ENCODE results near the gene ZNF804B.

DNA sequence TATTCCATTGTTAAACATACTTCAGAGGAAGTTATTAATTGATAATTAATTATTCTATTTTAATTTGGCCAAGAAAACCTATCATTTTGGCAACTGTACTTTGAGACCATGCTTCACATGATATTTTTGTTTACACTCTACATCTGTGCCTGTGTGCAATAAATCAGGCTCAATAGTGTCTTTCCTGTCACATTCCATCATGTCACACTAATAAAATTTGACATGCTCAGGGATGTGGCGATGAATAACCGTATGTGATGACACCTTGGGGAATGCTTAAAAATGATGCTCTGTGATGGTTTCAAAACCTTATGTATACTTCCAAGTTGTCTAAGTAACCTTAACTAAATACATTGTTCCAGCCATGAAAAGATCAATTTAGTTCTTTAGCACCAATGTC lies 400.6 kb downstream of the ZNF804B start:
- TF ChIP-seq, protein P1, sequence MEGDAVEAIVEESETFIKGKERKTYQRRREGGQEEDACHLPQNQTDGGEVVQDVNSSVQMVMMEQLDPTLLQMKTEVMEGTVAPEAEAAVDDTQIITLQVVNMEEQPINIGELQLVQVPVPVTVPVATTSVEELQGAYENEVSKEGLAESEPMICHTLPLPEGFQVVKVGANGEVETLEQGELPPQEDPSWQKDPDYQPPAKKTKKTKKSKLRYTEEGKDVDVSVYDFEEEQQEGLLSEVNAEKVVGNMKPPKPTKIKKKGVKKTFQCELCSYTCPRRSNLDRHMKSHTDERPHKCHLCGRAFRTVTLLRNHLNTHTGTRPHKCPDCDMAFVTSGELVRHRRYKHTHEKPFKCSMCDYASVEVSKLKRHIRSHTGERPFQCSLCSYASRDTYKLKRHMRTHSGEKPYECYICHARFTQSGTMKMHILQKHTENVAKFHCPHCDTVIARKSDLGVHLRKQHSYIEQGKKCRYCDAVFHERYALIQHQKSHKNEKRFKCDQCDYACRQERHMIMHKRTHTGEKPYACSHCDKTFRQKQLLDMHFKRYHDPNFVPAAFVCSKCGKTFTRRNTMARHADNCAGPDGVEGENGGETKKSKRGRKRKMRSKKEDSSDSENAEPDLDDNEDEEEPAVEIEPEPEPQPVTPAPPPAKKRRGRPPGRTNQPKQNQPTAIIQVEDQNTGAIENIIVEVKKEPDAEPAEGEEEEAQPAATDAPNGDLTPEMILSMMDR (IDR thresholded peaks at IDR 0.05; ENCODE audit: insufficient read depth, low read length), result no peak
- TF ChIP-seq GABPA (IDR thresholded peaks at IDR 0.05; ENCODE audit: low read depth) (no peak), POLR2AphosphoS5 (IDR thresholded peaks at IDR 0.05; ENCODE audit: low read depth) (no peak), SPI1 (IDR thresholded peaks at IDR 0.05; ENCODE audit: borderline replicate concordance, low read depth) (no peak)
- TF ChIP-seq, protein P2, sequence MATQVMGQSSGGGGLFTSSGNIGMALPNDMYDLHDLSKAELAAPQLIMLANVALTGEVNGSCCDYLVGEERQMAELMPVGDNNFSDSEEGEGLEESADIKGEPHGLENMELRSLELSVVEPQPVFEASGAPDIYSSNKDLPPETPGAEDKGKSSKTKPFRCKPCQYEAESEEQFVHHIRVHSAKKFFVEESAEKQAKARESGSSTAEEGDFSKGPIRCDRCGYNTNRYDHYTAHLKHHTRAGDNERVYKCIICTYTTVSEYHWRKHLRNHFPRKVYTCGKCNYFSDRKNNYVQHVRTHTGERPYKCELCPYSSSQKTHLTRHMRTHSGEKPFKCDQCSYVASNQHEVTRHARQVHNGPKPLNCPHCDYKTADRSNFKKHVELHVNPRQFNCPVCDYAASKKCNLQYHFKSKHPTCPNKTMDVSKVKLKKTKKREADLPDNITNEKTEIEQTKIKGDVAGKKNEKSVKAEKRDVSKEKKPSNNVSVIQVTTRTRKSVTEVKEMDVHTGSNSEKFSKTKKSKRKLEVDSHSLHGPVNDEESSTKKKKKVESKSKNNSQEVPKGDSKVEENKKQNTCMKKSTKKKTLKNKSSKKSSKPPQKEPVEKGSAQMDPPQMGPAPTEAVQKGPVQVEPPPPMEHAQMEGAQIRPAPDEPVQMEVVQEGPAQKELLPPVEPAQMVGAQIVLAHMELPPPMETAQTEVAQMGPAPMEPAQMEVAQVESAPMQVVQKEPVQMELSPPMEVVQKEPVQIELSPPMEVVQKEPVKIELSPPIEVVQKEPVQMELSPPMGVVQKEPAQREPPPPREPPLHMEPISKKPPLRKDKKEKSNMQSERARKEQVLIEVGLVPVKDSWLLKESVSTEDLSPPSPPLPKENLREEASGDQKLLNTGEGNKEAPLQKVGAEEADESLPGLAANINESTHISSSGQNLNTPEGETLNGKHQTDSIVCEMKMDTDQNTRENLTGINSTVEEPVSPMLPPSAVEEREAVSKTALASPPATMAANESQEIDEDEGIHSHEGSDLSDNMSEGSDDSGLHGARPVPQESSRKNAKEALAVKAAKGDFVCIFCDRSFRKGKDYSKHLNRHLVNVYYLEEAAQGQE (IDR thresholded peaks at IDR 0.05; ENCODE audit: insufficient replicate concordance, low read depth), result no peak
